Gastrocnemius medialis (tissue), 4 donors: Measurements from ENCODE around the gene MAGEL2. TPM values are rescaled to one million over a fixed set of nuclear protein-coding genes. Genes with fewer than 3 reads are reported as not detected.

Source experiments
- ATAC-seq, 2 donors: fragments of 150-250 bp; one replicate each; pipeline ENCODE4 v1.9.1; 2016
- DNase-seq, 2 donors: peaks; one replicate each; pipeline ENCODE4 v3.0.0-alpha.2; 2019
- H3K27ac ChIP-seq, 4 donors: fragments of 200-600 bp; sonication (generic); 1 replicate in 1 of 4; 2 replicates in 3 of 4; pipeline ENCODE4 v1.5.1; 2016 to 2018; ENCODE audit warnings: mild to moderate bottlenecking in 2 of 4, moderate library complexity in 1 of 4
- H3K27me3 ChIP-seq, 3 donors: fragments of 200-600 bp; sonication (generic) in 2 of 3; 1 replicate in 1 of 3; 2 replicates in 2 of 3; pipeline versions ENCODE4 v1.5.1 to v1.6.0; 2016 to 2019; ENCODE audit warnings: mild to moderate bottlenecking in 1 of 3, moderate library complexity in 1 of 3
- H3K36me3 ChIP-seq, 2 donors: fragments of 200-600 bp; sonication (generic) in 1 of 2; one replicate each; pipeline ENCODE4 v1.5.1; 2017 to 2018
- H3K4me1 ChIP-seq, 2 donors: fragments of 200-600 bp; sonication (generic) in 1 of 2; one replicate each; pipeline ENCODE4 v1.5.1; 2016 to 2017; ENCODE audit warnings: mild to moderate bottlenecking in 2 of 2
- H3K4me3 ChIP-seq, 4 donors: fragments of 200-600 bp; sonication (generic) in 3 of 4; 1 replicate in 1 of 4; 2 replicates in 3 of 4; pipeline ENCODE4 v1.5.1; 2016 to 2019; ENCODE audit warnings: mild to moderate bottlenecking in 2 of 4
- H3K9me3 ChIP-seq, 3 donors: fragments of 200-600 bp; sonication (generic) in 2 of 3; 1 replicate in 1 of 3; 2 replicates in 2 of 3; pipeline ENCODE4 v1.5.1; 2016 to 2019
- CTCF ChIP-seq, 5 experiments: fragments of 450-650 bp in 3 of 5; fragments of 200-600 bp in 2 of 5; sonication (generic) in 2 of 5; IDR thresholded peaks in 4 of 5; conservative IDR thresholded peaks in 1 of 5; 1 replicate in 4 of 5; 2 replicates in 1 of 5; pipeline ENCODE4 v1.5.1; 2016 to 2019; ENCODE audit warnings: antibody characterized with exemption in 5 of 5, mild to moderate bottlenecking in 3 of 5, moderate library complexity in 3 of 5
- POLR2A ChIP-seq, 2 donors: fragments of 450-650 bp; IDR thresholded peaks; one replicate each; pipeline ENCODE4 v1.6.1; 2017; ENCODE audit warnings: antibody characterized with exemption in 2 of 2, mild to moderate bottlenecking in 2 of 2, moderate library complexity in 2 of 2
- in situ Hi-C, 4 donors: fragments of 200-750 bp; cut with MboI; loops; one replicate each; pipeline versions ENCODE4 v1.15.0 to v1.8.0; 2017; ENCODE audit warnings: low sequenced_read_pairs in 4 of 4
- intact Hi-C: fragments of 100-400 bp; cut with DNase I; formaldehyde crosslinking; loops from one replicate; pipeline ENCODE4 v1.15.1; 2023; ENCODE audit warnings: low total_unique reads
- total RNA-seq, 4 donors: library from RNA; depleted of rRNA; stranded (reverse); fragments of >200 nt; gene quantifications; one replicate each; pipeline versions ENCODE4 v1.1.0 to v1.2.3, GENCODE V29; 2016

Gene MAGEL2
- total RNA-seq, 4 donors from 2014 or later = 0.09 TPM; not detected in 3

DNA sequence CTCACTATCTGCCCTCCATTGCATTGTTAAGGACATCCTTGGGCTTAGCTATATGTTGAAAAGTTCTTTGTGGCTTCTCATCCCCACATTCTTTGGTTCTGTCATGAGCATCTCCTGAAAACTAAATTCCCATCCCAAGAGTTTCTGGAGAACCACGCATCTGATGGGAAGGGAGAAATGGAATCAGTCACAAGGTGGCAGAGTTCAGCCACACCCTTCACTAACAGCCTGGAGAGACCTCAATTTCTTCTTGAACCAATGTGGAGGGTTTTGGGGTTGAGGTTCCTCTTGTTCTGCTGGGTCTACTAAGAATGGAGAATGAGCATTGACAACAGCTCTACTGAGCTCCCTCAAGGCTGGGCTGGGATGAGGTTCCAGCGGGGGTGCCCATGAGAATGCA, 15.6 kb upstream of the MAGEL2 start:
- Histone ChIP-seq H3K9me3 (no peaks in the 10 kb centered on the region), H3K27me3 (no peaks in the 10 kb centered on the region), H3K4me1 (no peaks in the 10 kb centered on the region), H3K27ac (no peak overlapping the region), H3K36me3 (no peaks in the 10 kb centered on the region), H3K4me3 (no peak overlapping the region)
- no peak for ATAC-seq
- in situ Hi-C loops = no loop called here
- DNase-seq = no peak
- no peak for TF ChIP-seq CTCF (IDR thresholded peaks at IDR 0.05 in 4 of 5, conservative IDR thresholded peaks at IDR 0.05 in 1 of 5)
- TF ChIP-seq POLR2A (IDR thresholded peaks at IDR 0.05) = no peak
- intact Hi-C loops = no loop called here

DNA sequence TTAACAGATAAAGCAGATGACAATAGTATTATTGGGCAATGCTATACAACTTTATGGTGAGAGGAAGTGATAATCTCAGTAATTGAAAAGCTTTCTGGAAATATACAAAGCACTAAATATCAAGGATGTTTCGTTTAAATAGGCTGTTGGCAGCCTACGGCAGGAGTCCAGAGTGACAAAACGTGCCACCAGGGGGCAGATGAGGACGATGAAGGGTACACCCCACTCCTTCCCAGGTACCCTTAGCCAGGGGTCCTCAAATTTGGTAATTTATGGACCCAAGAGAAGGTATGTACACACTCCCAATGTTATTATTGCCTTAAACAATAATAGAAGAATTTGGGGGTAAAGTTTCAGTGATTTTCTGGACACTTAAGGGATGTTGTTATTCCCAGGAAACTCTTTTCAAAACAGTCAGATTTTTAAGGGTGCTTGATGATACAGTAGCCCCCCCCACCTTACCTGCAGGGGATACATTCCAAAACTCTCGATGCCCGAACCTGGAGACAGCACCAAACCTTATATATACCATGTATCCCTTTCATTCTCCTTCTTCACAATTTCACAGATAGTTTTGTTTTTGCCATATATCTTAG, 1.4 kb upstream of the MAGEL2 start:
- intact Hi-C loops (loop anchor here (5.0 kb wide), 1 partner anchor 218 kb away; no protein-coding TSS in a partner anchor), in situ Hi-C loops (loop anchor here (25.0 kb wide), 1 partner anchor 213 kb away; no protein-coding TSS in a partner anchor)
- no peak overlapping the region for H3K4me3 ChIP-seq
- no peaks in the 10 kb centered on the region for H3K36me3 ChIP-seq
- DNase-seq (no peak), ATAC-seq (no peak)
- H3K27ac ChIP-seq = no peak overlapping the region
- H3K4me1 ChIP-seq = no peaks in the 10 kb centered on the region
- H3K9me3 ChIP-seq = no peaks in the 10 kb centered on the region
- TF ChIP-seq CTCF (IDR thresholded peaks at IDR 0.05 in 4 of 5, conservative IDR thresholded peaks at IDR 0.05 in 1 of 5) (peak in 2 of 5 experiments; percentile 13 to 32), POLR2A (IDR thresholded peaks at IDR 0.05) (no peak)
- H3K27me3 ChIP-seq = peaks cover 0 to 4% (median 0%) of the 10 kb centered on the region in 3 donors

DNA sequence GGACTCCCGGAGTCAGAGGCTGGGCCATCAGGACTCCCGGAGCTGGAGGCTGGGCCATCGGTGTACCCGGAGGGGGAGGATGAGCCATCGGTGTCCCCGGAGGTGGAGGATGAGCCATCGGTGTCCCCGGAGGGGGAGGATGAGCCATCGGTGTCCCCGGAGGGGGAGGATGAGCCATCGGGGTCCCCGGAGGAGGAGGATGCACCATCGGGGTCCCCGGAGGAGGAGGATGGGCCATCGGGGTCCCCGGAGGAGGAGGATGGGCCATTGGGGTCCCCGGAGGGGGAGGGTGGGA, 719 bp downstream of the MAGEL2 start:
- H3K4me3 ChIP-seq = peak overlapping the region in 1 of 4 donors; percentile 31
- H3K9me3 ChIP-seq = no peaks in the 10 kb centered on the region
- ATAC-seq (no peak), DNase-seq (no peak)
- no peaks in the 10 kb centered on the region for H3K4me1 ChIP-seq
- no peaks in the 10 kb centered on the region for H3K36me3 ChIP-seq
- in situ Hi-C loops (loop anchor here (25.0 kb wide), 1 partner anchor 215 kb away; no protein-coding TSS in a partner anchor), intact Hi-C loops (loop anchor here (5.0 kb wide), 1 partner anchor 220 kb away; no protein-coding TSS in a partner anchor)
- H3K27ac ChIP-seq = no peak overlapping the region
- peaks cover 0 to 4% (median 0%) of the 10 kb centered on the region in 3 donors for H3K27me3 ChIP-seq
- TF ChIP-seq CTCF (IDR thresholded peaks at IDR 0.05 in 4 of 5, conservative IDR thresholded peaks at IDR 0.05 in 1 of 5) = no peak
- TF ChIP-seq POLR2A (IDR thresholded peaks at IDR 0.05) = no peak

DNA sequence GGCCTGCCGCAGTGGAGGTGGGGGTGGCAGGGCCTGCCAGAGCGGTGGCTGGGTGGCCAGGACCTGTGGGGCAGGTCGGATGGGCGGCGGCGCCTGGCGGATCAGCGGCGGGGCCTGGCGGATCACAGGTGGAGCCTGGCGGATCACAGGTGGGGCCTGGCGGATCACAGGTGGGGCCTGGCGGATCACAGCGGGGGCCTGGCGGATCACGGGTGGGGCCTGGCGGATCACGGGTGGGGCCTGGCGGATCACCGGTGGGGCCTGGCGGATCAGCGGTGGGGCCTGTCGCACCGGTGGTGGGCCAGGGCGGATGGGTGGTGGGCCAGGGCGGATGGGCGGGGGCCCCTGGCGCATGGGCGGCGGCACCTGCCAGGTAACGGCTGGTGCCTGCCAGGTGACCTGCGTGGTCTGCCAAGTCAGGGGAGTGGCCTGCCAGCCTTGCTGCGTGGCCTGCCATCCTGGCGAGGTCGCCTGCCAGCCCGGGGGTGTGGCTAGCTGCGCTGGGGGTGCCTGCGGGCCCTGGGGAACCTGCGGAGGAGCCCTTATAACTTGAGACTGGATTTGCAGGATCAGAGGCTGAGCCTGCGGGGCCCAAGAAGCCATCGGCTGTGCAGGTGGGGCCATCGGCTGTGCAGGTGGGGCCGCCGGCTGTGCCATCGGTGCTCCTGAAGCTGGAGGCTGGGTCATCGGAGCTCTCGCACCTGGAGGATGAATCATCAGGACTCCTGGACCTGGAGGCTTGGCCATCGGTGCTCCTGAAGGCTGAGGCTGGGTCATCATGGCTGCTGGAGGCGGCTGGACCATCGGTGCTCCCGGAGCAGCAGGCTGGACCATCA, 1.3 kb downstream of the MAGEL2 start:
- H3K27ac ChIP-seq = no peak overlapping the region
- H3K9me3 ChIP-seq = no peaks in the 10 kb centered on the region
- no peak for TF ChIP-seq CTCF (IDR thresholded peaks at IDR 0.05 in 4 of 5, conservative IDR thresholded peaks at IDR 0.05 in 1 of 5)
- TF ChIP-seq POLR2A (IDR thresholded peaks at IDR 0.05) = no peak
- DNase-seq = no peak
- H3K36me3 ChIP-seq = no peaks in the 10 kb centered on the region
- in situ Hi-C loops = loop anchor here (25.0 kb wide), 1 partner anchor 216 kb away; no protein-coding TSS in a partner anchor
- intact Hi-C loops = loop anchor here (5.0 kb wide), 1 partner anchor 221 kb away; no protein-coding TSS in a partner anchor
- no peak for ATAC-seq
- no peaks in the 10 kb centered on the region for H3K4me1 ChIP-seq
- no peak overlapping the region for H3K4me3 ChIP-seq
- H3K27me3 ChIP-seq = peaks cover 0 to 4% (median 0%) of the 10 kb centered on the region in 3 donors
